GM12892 (cell line): Measurements from ENCODE around the gene RPL11.
"Not testable (repeated sequence)": the region's sequence is repeated elsewhere in the genome, so short reads cannot be mapped to it uniquely, and the experiment has no call there.

Source experiments
- DNase-seq: peaks from one replicate; pipeline ENCODE4 v3.0.0; 2011; ENCODE audit not compliant: insufficient read length
- FAIRE-seq: peaks from 2 replicates; lab custom pipeline; 2011; peaks lifted over from hg19 to GRCh38; lab: Jason Lieb, UNC
- POLR2A ChIP-seq: IDR thresholded peaks from 2 replicates; pipeline ENCODE4 v1.6.1; 2011; ENCODE audit warnings: low read depth, low read length, control low read depth
- POLR2AphosphoS5 ChIP-seq: IDR thresholded peaks from 2 replicates; pipeline ENCODE4 v1.6.1; 2011; ENCODE audit warnings: low read depth, low read length, control low read depth
- TAF1 ChIP-seq: IDR thresholded peaks from 2 replicates; pipeline ENCODE4 v1.6.1; 2011; ENCODE audit warnings: low read depth, mild to moderate bottlenecking, control low read depth, low read length, borderline replicate concordance

RPL11 gene

DNA sequence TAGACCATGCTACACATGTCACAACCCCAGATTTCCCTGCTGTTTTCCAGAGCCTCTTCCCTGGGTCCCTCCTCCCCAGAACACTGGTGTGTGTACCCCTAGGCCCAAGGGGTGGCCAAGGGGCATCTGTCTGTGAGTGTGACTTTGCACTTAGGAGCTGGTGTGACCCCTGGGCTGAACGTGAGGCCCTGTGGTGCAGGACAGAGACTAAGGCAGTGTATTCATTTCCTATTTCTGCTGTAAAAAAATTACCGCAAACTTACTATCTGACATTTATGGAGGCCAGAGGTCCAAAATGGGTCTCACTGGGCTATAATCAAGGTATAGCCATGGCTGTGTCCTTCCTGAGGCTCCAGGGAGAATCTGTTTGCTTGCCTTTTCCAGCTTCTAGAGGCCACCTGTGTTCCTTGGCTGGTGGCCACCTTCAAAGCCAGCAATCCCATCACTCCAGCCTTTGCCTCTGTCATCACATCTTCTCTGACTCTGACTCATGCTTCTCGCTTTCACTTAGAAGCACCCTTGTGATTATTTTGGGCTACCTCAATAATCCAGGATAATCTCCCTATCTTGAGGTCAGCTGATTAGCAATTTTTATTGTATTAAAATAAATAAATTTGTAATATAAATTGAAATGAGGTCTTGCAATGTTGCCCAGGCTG lies 27.7 kb downstream of the RPL11 start:
- no peak for TF ChIP-seq TAF1
- no peak for TF ChIP-seq POLR2AphosphoS5
- TF ChIP-seq POLR2A = no peak
- no peak for DNase-seq
- peak; percentile 80 for FAIRE-seq

DNA sequence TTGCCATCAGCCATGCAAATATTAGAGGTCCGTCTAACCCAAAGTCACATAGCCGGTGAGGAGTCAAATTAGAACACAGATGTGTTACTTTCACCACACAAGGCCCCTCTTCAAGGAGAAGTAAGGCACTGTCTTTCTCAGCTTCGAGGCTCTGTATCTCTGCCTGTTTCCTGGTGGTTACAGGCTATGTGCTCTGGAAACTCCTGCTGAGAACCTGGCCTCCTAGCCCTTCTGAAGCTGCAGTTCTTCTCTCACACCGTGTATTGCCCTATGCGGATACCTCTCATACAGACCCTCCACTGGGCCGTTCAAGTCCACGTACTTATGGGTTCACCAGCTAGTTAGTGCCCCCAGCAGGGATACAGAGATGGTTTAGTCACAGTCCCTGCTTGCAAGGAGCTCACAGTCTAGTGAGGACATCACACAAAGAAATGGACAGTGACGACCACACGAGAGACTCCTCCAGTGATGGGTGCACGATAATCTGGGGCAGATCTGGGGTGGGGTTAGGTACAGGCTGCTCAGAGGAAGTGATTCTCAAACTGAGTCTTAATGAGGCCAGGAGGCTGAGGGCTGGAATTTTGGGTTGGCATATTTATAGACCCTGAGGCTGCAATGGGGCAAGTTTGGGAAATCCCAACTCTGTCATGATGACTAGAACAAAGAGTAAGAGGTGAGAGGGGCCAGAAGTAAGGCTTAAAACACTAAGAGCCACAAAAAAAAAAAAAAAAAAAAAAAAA lies 28.8 kb downstream of the RPL11 start:
- no peak for TF ChIP-seq TAF1
- TF ChIP-seq POLR2A = peak; percentile 72
- TF ChIP-seq POLR2AphosphoS5 = peak; percentile 82
- FAIRE-seq (peak; percentile 87), DNase-seq (no peak)

DNA sequence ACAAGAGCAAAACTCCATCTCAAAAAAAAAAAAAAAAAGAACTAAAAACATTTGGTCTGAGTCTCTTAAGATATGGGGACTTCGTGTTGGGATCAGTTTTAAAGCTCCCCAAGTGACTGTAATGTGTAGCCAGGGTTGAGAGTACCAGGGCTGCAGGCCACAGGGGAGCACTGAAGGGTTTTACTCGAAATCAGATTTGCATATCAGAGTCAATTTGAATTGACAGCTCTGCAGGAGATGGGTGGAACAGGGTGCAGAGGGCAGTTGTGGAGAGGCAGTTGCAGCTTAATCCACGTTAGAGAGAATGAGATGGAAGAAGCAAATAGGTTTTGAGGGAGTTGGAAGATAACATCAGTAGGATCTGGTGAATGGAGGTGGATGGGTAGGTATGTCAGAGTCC lies 31.0 kb downstream of the RPL11 start:
- peak; percentile 74 for FAIRE-seq
- TF ChIP-seq POLR2AphosphoS5 = no peak
- no peak for TF ChIP-seq TAF1
- no peak for TF ChIP-seq POLR2A
- no peak for DNase-seq

DNA sequence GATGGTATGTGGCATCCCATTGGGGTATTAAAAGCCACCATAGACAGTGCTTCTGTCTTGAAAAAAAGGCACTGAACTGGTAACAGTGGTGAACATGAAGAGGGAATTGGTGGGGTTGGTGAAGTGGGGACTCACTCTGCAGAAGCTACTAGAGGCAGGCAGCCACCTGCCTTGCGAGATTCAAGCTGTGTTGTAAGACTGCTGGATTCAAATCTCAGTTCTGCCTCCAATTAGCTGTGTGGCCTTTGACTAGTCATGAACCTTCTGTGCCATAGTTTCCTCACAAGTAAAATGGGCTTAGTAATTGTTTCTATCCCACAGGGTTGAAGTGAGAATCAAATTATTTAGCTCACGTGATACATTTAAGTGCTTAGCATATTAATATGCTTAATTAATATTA lies 35.1 kb downstream of the RPL11 start:
- FAIRE-seq = peak; percentile 89
- DNase-seq = no peak
- no peak for TF ChIP-seq TAF1
- no peak for TF ChIP-seq POLR2AphosphoS5
- no peak for TF ChIP-seq POLR2A

DNA sequence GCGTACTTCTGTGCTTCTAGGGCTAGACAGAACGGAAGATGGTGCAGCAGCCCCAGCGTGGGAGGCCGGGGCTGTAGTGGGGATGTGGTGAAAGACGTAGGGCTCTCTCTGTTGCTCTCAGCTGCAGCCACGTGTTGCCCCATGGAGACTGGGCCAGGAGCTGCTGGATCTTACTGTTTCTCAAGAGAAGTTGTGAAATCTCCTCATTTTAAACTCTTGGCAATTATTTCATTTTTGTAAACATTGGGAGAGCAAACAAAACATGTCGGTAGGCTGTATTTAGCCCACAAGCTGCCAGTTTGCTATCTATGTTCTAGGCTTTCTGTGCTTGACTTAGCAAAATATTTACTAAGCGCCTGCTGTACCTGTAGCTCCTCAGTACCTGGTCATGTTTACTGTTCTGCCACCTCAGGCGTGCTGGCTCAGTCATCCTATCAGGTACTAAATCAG lies 35.8 kb downstream of the RPL11 start:
- DNase-seq = no peak
- peak; percentile 88 for FAIRE-seq

DNA sequence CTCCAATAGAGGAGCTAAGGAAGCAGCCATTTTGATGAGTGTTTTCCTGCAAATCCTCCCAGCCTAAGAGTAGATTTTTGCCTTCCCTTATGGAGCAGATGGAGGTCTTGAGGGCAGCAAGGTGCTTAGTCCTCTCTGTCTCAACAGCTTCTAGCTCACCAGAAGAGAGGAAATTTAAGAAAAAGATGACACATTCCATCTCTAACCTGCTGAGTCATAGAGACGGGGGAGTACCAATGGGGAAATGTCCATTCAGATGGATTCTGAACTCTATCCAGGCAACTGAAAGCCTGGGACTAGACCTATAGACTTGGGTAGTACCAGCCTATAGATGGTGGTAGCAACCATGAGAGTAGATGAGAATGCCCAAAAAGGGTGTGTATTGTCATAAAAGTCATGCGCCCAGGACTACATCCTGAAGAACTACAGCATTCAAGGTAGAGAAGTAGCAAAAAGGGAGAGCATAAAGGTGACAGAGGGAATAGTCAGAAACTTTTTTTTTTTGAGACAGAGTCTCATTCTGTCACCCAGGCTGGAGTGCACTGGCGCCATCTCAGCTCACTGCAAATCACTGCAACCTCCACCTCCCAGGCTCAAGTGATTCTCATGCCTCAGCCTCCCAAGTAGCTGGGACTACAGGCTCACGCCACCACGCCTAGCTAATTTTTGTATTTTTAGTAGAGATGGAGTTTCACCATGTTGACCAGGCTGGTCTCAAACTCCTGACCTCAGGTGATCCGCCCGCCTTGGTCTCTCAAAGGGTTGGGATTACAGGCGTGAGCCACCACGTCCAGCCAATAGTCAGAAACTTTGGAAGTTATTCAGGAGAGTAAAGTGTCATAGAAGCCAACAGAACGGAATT lies 41.0 kb downstream of the RPL11 start:
- DNase-seq (no peak), FAIRE-seq (no peak)
- TF ChIP-seq TAF1 (no peak), POLR2AphosphoS5 (no peak), POLR2A (no peak)

More for the DNA sequence above, 35.8 kb downstream of the RPL11 start:
- TF ChIP-seq TAF1 (no peak), POLR2AphosphoS5 (no peak), POLR2A (no peak)

DNA sequence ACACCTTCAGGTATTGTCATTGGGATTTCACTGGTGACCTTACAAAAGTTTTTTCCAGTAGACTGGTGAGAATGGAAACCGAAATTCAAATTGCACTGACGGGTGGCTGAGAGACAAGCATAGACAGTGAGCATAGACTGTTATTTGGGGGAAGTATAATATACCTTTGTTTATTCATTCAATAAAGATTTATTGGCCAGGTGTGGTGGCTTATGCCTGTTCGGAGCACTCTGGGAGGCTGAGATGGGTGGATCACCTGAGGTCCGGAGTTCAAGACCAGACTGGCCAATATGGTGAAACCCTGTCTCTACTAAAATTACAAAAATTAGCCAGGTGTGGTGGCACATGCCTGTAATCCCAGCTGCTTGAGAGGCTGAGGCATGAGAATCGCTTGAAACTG lies 41.7 kb downstream of the RPL11 start:
- DNase-seq, FAIRE-seq: not testable (repeated sequence)

DNA sequence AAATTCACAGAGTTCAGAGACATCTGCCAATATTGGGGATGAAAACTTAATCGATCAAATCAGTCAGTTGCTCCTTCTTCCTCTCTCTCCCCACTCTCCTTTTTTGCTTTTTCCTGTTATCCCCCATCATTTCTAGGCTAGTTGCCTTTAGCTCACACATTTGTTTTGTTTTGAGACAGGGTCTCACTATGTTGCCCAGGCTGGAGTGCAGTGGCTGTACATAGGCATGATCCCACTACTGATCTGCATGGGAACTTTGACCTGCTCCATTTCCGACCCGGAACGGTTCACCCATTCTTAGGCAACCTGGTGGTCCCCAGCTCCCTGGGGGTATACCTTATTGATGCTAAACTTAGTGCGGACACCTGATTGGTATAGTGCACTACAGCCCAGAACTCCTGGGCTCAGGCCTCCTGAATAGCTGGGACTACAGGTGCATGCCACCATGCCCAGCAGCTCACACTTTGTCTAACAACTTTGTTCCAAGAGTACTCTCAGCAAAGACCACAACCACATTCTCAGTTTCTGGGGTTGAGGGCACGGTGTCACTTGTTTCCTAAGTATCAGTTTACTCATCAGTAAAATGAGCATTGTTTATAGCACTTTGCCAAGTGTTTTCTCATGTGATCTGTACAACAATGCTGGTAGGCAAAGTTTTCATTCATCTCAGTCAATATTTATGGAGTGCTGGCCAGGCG lies 45.0 kb downstream of the RPL11 start:
- TF ChIP-seq TAF1 = no peak
- no peak for TF ChIP-seq POLR2A
- no peak for TF ChIP-seq POLR2AphosphoS5
- FAIRE-seq = no peak
- DNase-seq = no peak

DNA sequence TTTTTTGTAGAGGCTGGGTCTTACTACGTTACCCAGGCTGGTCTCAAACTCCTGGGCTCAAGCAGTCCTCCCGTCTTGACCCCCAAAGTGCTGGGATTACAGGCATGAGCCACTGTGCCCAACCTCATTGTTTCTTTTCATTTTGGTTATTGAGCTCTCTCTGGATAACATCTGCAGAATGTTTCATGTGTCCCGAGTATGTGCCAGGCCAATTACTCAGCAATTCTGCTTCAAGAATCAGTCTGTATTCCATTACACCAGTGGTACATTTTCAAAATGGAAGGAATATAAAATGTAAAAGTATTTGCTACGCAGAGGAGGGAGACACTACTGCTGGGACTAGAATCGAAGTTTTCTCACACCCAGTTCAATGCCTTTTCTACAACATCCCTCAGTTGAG lies 50.0 kb downstream of the RPL11 start:
- no peak for FAIRE-seq

DNA sequence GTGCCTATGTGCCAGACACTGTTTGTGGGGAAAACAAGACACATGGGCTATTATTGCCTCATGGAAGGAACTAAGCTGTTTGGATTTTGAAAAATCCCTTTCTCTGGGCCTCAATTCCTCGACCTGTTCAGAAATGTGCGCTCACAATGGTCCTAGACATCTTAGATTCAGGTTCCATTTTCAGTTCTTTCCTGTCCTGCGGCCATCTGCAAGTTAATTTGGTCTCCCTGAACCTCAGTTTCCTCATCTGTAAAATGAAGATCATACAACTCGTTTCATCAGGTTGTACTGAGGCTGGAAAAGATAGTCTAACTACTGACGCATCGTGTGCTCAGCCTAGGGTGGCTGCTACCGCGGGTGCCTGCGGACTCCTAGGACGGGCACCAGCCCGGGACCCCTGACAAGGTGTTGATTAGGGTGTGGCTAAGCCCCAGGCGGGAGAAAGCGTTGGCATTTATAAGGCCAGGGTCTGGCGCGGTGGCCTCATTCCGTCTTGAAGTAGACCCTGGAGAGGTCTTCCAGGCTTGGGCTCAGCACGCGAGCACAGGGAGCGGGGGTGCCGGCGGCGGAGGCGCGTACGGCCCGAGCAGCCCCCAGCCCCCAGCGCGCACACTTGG lies 51.2 kb downstream of the RPL11 start:
- TF ChIP-seq POLR2A = no peak
- TF ChIP-seq TAF1 = no peak
- TF ChIP-seq POLR2AphosphoS5 = no peak
- FAIRE-seq (no peak), DNase-seq (no peak)

More for the DNA sequence above, 50.0 kb downstream of the RPL11 start:
- DNase-seq = no peak
- TF ChIP-seq POLR2A (no peak), POLR2AphosphoS5 (no peak), TAF1 (no peak)
